ENCODE measurements around the gene HERC4. TPM values are rescaled to one million over a fixed set of nuclear protein-coding genes. Genes with fewer than 3 reads are reported as not detected.

HERC4 gene
- total RNA-seq, 1 donor from 2014 or later, result 59.4 TPM

- TF ChIP-seq CTCF (IDR thresholded peaks at IDR 0.05), result no peak
- no peaks in the 10 kb centered on the region for H3K9me3 Mint-ChIP-seq (ENCODE audit: unreplicated experiment)
- no peak overlapping the region for H3K4me3 Mint-ChIP-seq (ENCODE audit: unreplicated experiment)
- no peak overlapping the region for H3K27ac Mint-ChIP-seq (ENCODE audit: unreplicated experiment)
- H3K36me3 Mint-ChIP-seq (ENCODE audit: unreplicated experiment), result no peaks in the 10 kb centered on the region
- H3K4me1 Mint-ChIP-seq (ENCODE audit: unreplicated experiment), result peaks cover 32% of the 10 kb centered on the region
- no peak for DNase-seq (ENCODE audit: extremely low spot score, unreplicated experiment)
- no peaks in the 10 kb centered on the region for H3K27me3 Mint-ChIP-seq (ENCODE audit: unreplicated experiment)
These were observed 10.9 kb upstream of the HERC4 start for GRCh38 chr10:68086011-68086410.

- H3K27ac Mint-ChIP-seq (ENCODE audit: unreplicated experiment), result no peak overlapping the region
- DNase-seq (ENCODE audit: extremely low spot score, unreplicated experiment), result no peak
- peaks cover 32% of the 10 kb centered on the region for H3K4me1 Mint-ChIP-seq (ENCODE audit: unreplicated experiment)
- H3K27me3 Mint-ChIP-seq (ENCODE audit: unreplicated experiment), result no peaks in the 10 kb centered on the region
- no peaks in the 10 kb centered on the region for H3K36me3 Mint-ChIP-seq (ENCODE audit: unreplicated experiment)
- no peak overlapping the region for H3K4me3 Mint-ChIP-seq (ENCODE audit: unreplicated experiment)
- no peaks in the 10 kb centered on the region for H3K9me3 Mint-ChIP-seq (ENCODE audit: unreplicated experiment)
- no peak for TF ChIP-seq CTCF (IDR thresholded peaks at IDR 0.05)
These were observed 9.4 kb upstream of the HERC4 start for GRCh38 chr10:68084469-68084868.

- Mint-ChIP-seq H3K9me3 (ENCODE audit: unreplicated experiment) (no peaks in the 10 kb centered on the region), H3K4me1 (ENCODE audit: unreplicated experiment) (peaks cover 32% of the 10 kb centered on the region), H3K36me3 (ENCODE audit: unreplicated experiment) (no peaks in the 10 kb centered on the region), H3K27me3 (ENCODE audit: unreplicated experiment) (no peaks in the 10 kb centered on the region), H3K4me3 (ENCODE audit: unreplicated experiment) (no peak overlapping the region), H3K27ac (ENCODE audit: unreplicated experiment) (no peak overlapping the region)
- no peak for DNase-seq (ENCODE audit: extremely low spot score, unreplicated experiment)
- no peak for TF ChIP-seq CTCF (IDR thresholded peaks at IDR 0.05)
These were observed 8.9 kb upstream of the HERC4 start for GRCh38 chr10:68083953-68084352.

- Mint-ChIP-seq H3K4me3 (ENCODE audit: unreplicated experiment) (no peak overlapping the region), H3K36me3 (ENCODE audit: unreplicated experiment) (no peaks in the 10 kb centered on the region), H3K27ac (ENCODE audit: unreplicated experiment) (no peak overlapping the region), H3K4me1 (ENCODE audit: unreplicated experiment) (peaks cover 31% of the 10 kb centered on the region), H3K27me3 (ENCODE audit: unreplicated experiment) (no peaks in the 10 kb centered on the region), H3K9me3 (ENCODE audit: unreplicated experiment) (no peaks in the 10 kb centered on the region)
- DNase-seq (ENCODE audit: extremely low spot score, unreplicated experiment), result no peak
- peak; percentile 69 for TF ChIP-seq CTCF (IDR thresholded peaks at IDR 0.05)
These were observed 7.8 kb upstream of the HERC4 start for GRCh38 chr10:68082872-68083271.

- H3K4me1 Mint-ChIP-seq (ENCODE audit: unreplicated experiment), result peaks cover 26% of the 10 kb centered on the region
These were observed 6.8 kb upstream of the HERC4 start for GRCh38 chr10:68081916-68082315.

More at GRCh38 chr10:68081916-68082315, 6.8 kb upstream of the HERC4 start:
- Mint-ChIP-seq H3K27ac (ENCODE audit: unreplicated experiment) (no peak overlapping the region), H3K36me3 (ENCODE audit: unreplicated experiment) (no peaks in the 10 kb centered on the region), H3K9me3 (ENCODE audit: unreplicated experiment) (no peaks in the 10 kb centered on the region), H3K4me3 (ENCODE audit: unreplicated experiment) (no peak overlapping the region), H3K27me3 (ENCODE audit: unreplicated experiment) (no peaks in the 10 kb centered on the region)
- no peak for DNase-seq (ENCODE audit: extremely low spot score, unreplicated experiment)
- no peak for TF ChIP-seq CTCF (IDR thresholded peaks at IDR 0.05)

Measured in osteocyte (in vitro differentiated cells).